OCI-LY1 (cell line): ENCODE results near the gene XCR1.

Experiments
- H2AFZ ChIP-seq: fragments of 200-600 bp; sonication (generic), shearing (Covaris generic); 2 replicates; pipeline ENCODE4 v1.6.0; 2014; ENCODE audit warnings: antibody characterized with exemption, mild to moderate bottlenecking, low read length
- H3F3A ChIP-seq: fragments of 200-600 bp; sonication (generic), shearing (Covaris generic); 2 replicates; pipeline ENCODE4 v1.6.0; 2014; ENCODE audit warnings: mild to moderate bottlenecking, antibody characterized with exemption, low read length, moderate library complexity; ENCODE audit not compliant: insufficient read depth
- H3K27ac ChIP-seq: fragments of 200-600 bp; sonication (generic); 2 replicates; pipeline ENCODE4 v1.5.1; 2014; ENCODE audit warnings: low read length, mixed run types, mild to moderate bottlenecking, low read depth; ENCODE audit not compliant: poor library complexity, severe bottlenecking
- H3K27me3 ChIP-seq: fragments of 200-600 bp; sonication (generic); 2 replicates; pipeline ENCODE4 v1.6.0; 2014; ENCODE audit warnings: antibody characterized with exemption, mild to moderate bottlenecking, low read length, moderate library complexity; ENCODE audit not compliant: insufficient read depth
- H3K36me3 ChIP-seq: fragments of 200-600 bp; sonication (generic); 2 replicates; pipeline ENCODE4 v1.6.1; 2014; ENCODE audit warnings: mild to moderate bottlenecking, antibody characterized with exemption, low read length, moderate library complexity, mixed read lengths; ENCODE audit not compliant: insufficient read depth
- H3K4me1 ChIP-seq: fragments of 200-600 bp; sonication (generic); 2 replicates; pipeline ENCODE4 v1.5.1; 2014; ENCODE audit warnings: mild to moderate bottlenecking, low read length, moderate library complexity; ENCODE audit not compliant: insufficient read depth, severe bottlenecking
- H3K4me2 ChIP-seq: fragments of 200-600 bp; sonication (generic), shearing (Covaris generic); 2 replicates; pipeline ENCODE4 v1.6.1; 2014; ENCODE audit warnings: low read length
- H3K4me3 ChIP-seq: fragments of 200-600 bp; sonication (generic); 2 replicates; pipeline ENCODE4 v1.5.1; 2014; ENCODE audit warnings: low read length, low read depth, mild to moderate bottlenecking, mixed read lengths; ENCODE audit not compliant: poor library complexity, severe bottlenecking
- H3K79me2 ChIP-seq: fragments of 200-600 bp; shearing (Covaris generic); 2 replicates; pipeline ENCODE4 v1.6.1; 2016; ENCODE audit warnings: mixed run types, low read length, mixed read lengths; ENCODE audit not compliant: insufficient read depth
- H3K9ac ChIP-seq: fragments of 200-600 bp; sonication (generic), shearing (Covaris generic); 2 replicates; pipeline ENCODE4 v1.6.1; 2014; ENCODE audit warnings: mild to moderate bottlenecking, low read length, mixed read lengths
- H3K9me2 ChIP-seq: fragments of 200-600 bp; sonication (generic), shearing (Covaris generic); 2 replicates; pipeline ENCODE4 v1.6.1; 2014; ENCODE audit warnings: low read depth, mild to moderate bottlenecking, low read length, mixed read lengths
- H3K9me3 ChIP-seq: fragments of 200-600 bp; shearing (Covaris generic); 2 replicates; pipeline ENCODE4 v1.6.1; 2014; ENCODE audit warnings: low read length, mixed read lengths
- H4K20me1 ChIP-seq: fragments of 200-600 bp; sonication (generic), shearing (Covaris generic); 2 replicates; pipeline ENCODE4 v1.6.0; 2016; ENCODE audit warnings: mild to moderate bottlenecking, low read length; ENCODE audit not compliant: insufficient read depth
- EZH2 ChIP-seq: fragments of 200-600 bp; sonication (generic), shearing (Covaris generic); IDR thresholded peaks from 2 replicates; pipeline ENCODE4 v1.8.0; 2017; ENCODE audit warnings: borderline replicate concordance, mixed run types, mild to moderate bottlenecking, antibody characterized with exemption, low read length, moderate library complexity, mixed read lengths
- TF ChIP-seq, protein P1 (sequence below): fragments of 200-600 bp; sonication (generic), shearing (Covaris generic); IDR thresholded peaks from 2 replicates; pipeline ENCODE4 v1.5.1; 2017; ENCODE audit warnings: mild to moderate bottlenecking, antibody characterized with exemption, low read length, moderate library complexity, mixed read lengths

The XCR1 gene

DNA sequence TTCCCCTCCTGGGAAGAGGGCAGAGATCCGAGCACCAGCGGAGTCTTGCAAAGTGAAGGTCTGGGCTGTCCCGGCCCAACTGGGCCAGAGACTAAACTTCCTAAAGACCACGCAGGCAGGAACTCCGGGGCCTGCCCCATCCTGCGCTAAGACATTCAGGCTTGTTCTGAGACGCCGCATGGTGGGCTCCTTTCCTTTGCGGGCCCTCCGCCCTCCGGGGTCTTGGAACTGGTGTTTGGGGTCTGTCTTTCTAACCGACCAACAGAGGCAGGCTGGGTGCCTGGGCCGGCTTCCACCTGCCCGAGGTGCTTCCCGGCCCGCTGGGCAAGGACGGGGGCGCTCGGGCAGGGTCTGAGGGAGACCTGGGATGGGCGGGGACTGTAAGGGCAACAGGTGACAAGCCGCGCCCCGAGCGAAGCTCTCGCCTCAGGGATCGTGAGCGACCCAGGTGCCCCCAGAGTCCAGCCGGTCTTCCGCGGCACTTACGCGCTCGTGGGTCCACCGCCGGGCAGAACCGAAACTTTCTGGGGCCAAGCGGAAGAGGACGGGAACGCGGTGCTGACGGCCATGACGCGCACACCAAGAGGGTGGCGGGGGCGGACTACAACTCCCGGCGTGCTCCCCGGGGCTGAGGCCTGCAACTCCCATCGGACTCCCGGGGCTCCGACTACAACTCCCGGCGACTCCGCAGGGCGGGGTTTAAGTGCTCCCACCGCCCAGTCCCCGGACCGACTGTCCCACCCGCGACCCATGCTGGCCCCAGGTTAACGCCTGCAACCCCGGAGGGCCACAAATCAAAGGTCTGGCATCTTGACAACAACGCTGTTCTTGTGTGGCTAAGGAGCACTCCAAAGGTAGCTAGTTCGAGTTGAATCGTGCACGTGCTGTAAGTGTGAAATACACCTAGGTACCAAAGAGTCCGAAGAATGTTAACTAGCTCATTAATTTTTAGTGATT, 31.8 kb downstream of the XCR1 start, which contains the start of gene FYCO1:
Gene FYCO1, minus strand, starts transcription at position 589 of the 957 bp plus-strand sequence. CDS start 10,914 bp downstream, outside the sequence.
- Histone ChIP-seq H2AFZ (0 out of 2 replicates have a peak within 1 kb of the TSS, but pooled peaks have one; percentile 70), H3K4me2 (peak within 1 kb of the TSS; percentile 88), H3K27me3 (no peaks in the 10 kb centered on the region; the same call in 1 of the 2 replicates), H3K27ac (peak within 1 kb of the TSS; percentile 66), H3K9me3 (no peaks in the 10 kb centered on the region), H3K4me1 (peaks cover 36% of the 10 kb centered on the region), H3K9me2 (no peaks in the 10 kb centered on the region), H3K36me3 (no peaks in the 10 kb centered on the region), H3K9ac (peak within 1 kb of the TSS; percentile 89), H3K4me3 (peak within 1 kb of the TSS; percentile 80), H3K79me2 (peaks cover 4% of the 10 kb centered on the region; the same call in 1 of the 2 replicates), H4K20me1 (no peaks in the 10 kb centered on the region), H3F3A (no peaks in the 10 kb centered on the region)
- TF ChIP-seq, protein P1, sequence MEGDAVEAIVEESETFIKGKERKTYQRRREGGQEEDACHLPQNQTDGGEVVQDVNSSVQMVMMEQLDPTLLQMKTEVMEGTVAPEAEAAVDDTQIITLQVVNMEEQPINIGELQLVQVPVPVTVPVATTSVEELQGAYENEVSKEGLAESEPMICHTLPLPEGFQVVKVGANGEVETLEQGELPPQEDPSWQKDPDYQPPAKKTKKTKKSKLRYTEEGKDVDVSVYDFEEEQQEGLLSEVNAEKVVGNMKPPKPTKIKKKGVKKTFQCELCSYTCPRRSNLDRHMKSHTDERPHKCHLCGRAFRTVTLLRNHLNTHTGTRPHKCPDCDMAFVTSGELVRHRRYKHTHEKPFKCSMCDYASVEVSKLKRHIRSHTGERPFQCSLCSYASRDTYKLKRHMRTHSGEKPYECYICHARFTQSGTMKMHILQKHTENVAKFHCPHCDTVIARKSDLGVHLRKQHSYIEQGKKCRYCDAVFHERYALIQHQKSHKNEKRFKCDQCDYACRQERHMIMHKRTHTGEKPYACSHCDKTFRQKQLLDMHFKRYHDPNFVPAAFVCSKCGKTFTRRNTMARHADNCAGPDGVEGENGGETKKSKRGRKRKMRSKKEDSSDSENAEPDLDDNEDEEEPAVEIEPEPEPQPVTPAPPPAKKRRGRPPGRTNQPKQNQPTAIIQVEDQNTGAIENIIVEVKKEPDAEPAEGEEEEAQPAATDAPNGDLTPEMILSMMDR, result no peak
- no peak for TF ChIP-seq EZH2

- H3K4me1 ChIP-seq, result peaks cover 36% of the 10 kb centered on the region
- peaks cover 4% of the 10 kb centered on the region; the same call in 1 of the 2 replicates for H3K79me2 ChIP-seq
Measured at GRCh38 chr3:45994419-45995235, 32.7 kb downstream of the XCR1 start.

More at GRCh38 chr3:45994419-45995235, 32.7 kb downstream of the XCR1 start:
- Histone ChIP-seq H3K27me3 (no peaks in the 10 kb centered on the region), H3F3A (no peaks in the 10 kb centered on the region), H3K4me3 (peak overlapping the region; percentile 80), H3K9ac (peak overlapping the region; percentile 89), H3K9me3 (no peaks in the 10 kb centered on the region), H3K9me2 (no peaks in the 10 kb centered on the region), H3K36me3 (no peaks in the 10 kb centered on the region), H3K4me2 (peak overlapping the region; percentile 88), H3K27ac (peak overlapping the region; percentile 66), H4K20me1 (no peaks in the 10 kb centered on the region), H2AFZ (no peak overlapping the region)
- TF ChIP-seq, protein P1, result no peak
- no peak for TF ChIP-seq EZH2
